Esophagus squamous epithelium (tissue), 5 donors: Measurements from ENCODE around the gene IL1RAPL1. TPM values are rescaled to one million over a fixed set of nuclear protein-coding genes. Genes with fewer than 3 reads are reported as not detected.

ENCODE experiments used
- DNase-seq: peaks from one replicate; lab custom pipeline; 2025; lab: John Stamatoyannopoulos, UW
- H3K27ac ChIP-seq, 4 donors: fragments of 200-600 bp; sonication (generic); one replicate each; pipeline ENCODE4 v1.5.1; 2016 to 2019; ENCODE audit warnings: mild to moderate bottlenecking in 1 of 4
- H3K27me3 ChIP-seq, 4 donors: fragments of 200-600 bp; sonication (generic); 1 replicate in 3 of 4; 2 replicates in 1 of 4; pipeline versions ENCODE4 v1.5.1 to v1.6.0; 2017 to 2021; ENCODE audit warnings: antibody characterized with exemption in 1 of 4
- H3K36me3 ChIP-seq, 3 donors: fragments of 200-600 bp; sonication (generic); one replicate each; pipeline ENCODE4 v1.5.1; 2016 to 2019
- H3K4me1 ChIP-seq, 3 donors: fragments of 200-600 bp; sonication (generic); one replicate each; pipeline ENCODE4 v1.5.1; 2017 to 2019
- H3K4me3 ChIP-seq, 4 donors: fragments of 200-600 bp; sonication (generic); 1 replicate in 3 of 4; 2 replicates in 1 of 4; pipeline ENCODE4 v1.5.1; 2016 to 2019; ENCODE audit warnings: mild to moderate bottlenecking in 2 of 4, moderate library complexity in 1 of 4
- H3K9me3 ChIP-seq, 3 donors: fragments of 200-600 bp; sonication (generic); one replicate each; pipeline ENCODE4 v1.5.1; 2016 to 2019
- CTCF ChIP-seq, 6 experiments: fragments of 450-650 bp in 4 of 6; fragments of 200-600 bp in 2 of 6; sonication (generic) in 2 of 6; IDR thresholded peaks; one replicate each; pipeline ENCODE4 v1.5.1; 2016 to 2019; ENCODE audit warnings: antibody characterized with exemption in 6 of 6, mild to moderate bottlenecking in 4 of 6, moderate library complexity in 4 of 6
- POLR2A ChIP-seq, 4 donors: fragments of 450-650 bp; IDR thresholded peaks; one replicate each; pipeline ENCODE4 v1.6.1; 2017; ENCODE audit warnings: antibody characterized with exemption in 4 of 4, mild to moderate bottlenecking in 4 of 4, moderate library complexity in 3 of 4
- WGBS, 2 donors: methylation state at CpG; one replicate each; pipeline ENCODE4 v1.1.5; 2018; 5-methylcytosine and 5-hydroxymethylcytosine counted together
- intact Hi-C: fragments of 100-400 bp; cut with DNase I; formaldehyde crosslinking; loops from one replicate; pipeline ENCODE4 v1.15.0; 2022
- total RNA-seq, 4 donors: library from RNA; depleted of rRNA; stranded (reverse); fragments of >200 nt; gene quantifications; one replicate each; pipeline ENCODE4 v1.1.0, GENCODE V29; 2016
- donor health status: DM: yes; HTN: yes; CAD: no.

The IL1RAPL1 gene
- total RNA-seq, 4 donors from 2014 or later, result 0.09 to 0.19 (median 0.13) TPM; not detected in 1

GRCh38 chrX:29455702-29456101 lies 868.5 kb downstream of the IL1RAPL1 start:
- 46 to 71% methylated on average over 3 of the region's 3 CpGs for WGBS, 2 donors
- no peak for TF ChIP-seq CTCF (IDR thresholded peaks at IDR 0.05)
- TF ChIP-seq POLR2A (IDR thresholded peaks at IDR 0.05), result no peak
- Histone ChIP-seq H3K27me3 (no peaks in the 10 kb centered on the region), H3K4me1 (no peaks in the 10 kb centered on the region), H3K9me3 (no peaks in the 10 kb centered on the region), H3K36me3 (no peaks in the 10 kb centered on the region), H3K4me3 (no peak overlapping the region), H3K27ac (no peak overlapping the region)
- DNase-seq, result no peak
- intact Hi-C loops, result no loop called here

GRCh38 chrX:29461039-29461438 lies 873.8 kb downstream of the IL1RAPL1 start:
- Histone ChIP-seq H3K36me3 (no peaks in the 10 kb centered on the region), H3K4me1 (no peaks in the 10 kb centered on the region), H3K4me3 (no peak overlapping the region), H3K27ac (no peak overlapping the region), H3K27me3 (no peaks in the 10 kb centered on the region), H3K9me3 (no peaks in the 10 kb centered on the region)
- no peak for DNase-seq
- TF ChIP-seq POLR2A (IDR thresholded peaks at IDR 0.05) (no peak), CTCF (IDR thresholded peaks at IDR 0.05) (no peak)
- intact Hi-C loops, result no loop called here
- WGBS, 2 donors, result 75 to 82% methylated on average over 2 of the region's 2 CpGs

DNA sequence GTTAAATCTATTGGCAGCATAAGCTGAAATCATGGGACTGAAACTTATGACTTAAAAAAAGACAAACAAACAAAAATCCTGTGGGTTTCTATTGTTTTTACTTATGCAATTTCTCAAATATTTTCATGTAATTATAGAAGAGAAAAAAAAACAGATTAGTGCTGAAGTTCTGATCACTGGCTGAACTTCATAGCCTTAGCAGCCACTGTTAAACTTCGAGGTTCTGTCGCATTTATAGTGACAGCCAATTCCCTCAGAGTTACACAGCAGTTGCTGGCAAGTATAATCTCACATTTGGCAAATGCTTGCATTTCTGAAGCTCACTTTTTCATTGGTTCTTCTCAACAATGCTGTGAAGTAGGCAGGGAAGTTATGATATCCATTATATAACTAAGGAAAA lies 879.2 kb downstream of the IL1RAPL1 start:
- Histone ChIP-seq H3K4me3 (no peak overlapping the region), H3K27me3 (no peaks in the 10 kb centered on the region), H3K36me3 (no peaks in the 10 kb centered on the region), H3K9me3 (no peaks in the 10 kb centered on the region), H3K27ac (no peak overlapping the region), H3K4me1 (peaks cover 0 to 5% (median 0%) of the 10 kb centered on the region in 3 donors)
- 29 to 43% methylated on average over 2 of the region's 2 CpGs for WGBS, 2 donors
- intact Hi-C loops, result no loop called here
- no peak for DNase-seq
- TF ChIP-seq POLR2A (IDR thresholded peaks at IDR 0.05), result no peak
- TF ChIP-seq CTCF (IDR thresholded peaks at IDR 0.05), result no peak

GRCh38 chrX:29468911-29469494 lies 881.8 kb downstream of the IL1RAPL1 start:
- TF ChIP-seq CTCF (IDR thresholded peaks at IDR 0.05), result no peak
- no peak for TF ChIP-seq POLR2A (IDR thresholded peaks at IDR 0.05)
- 25 to 29% methylated on average over 4 of the region's 4 CpGs for WGBS, 2 donors
- DNase-seq, result no peak
- no peaks in the 10 kb centered on the region for H3K9me3 ChIP-seq
- intact Hi-C loops, result no loop called here
- no peak overlapping the region for H3K27ac ChIP-seq
- H3K4me1 ChIP-seq, result peaks cover 0 to 5% (median 0%) of the 10 kb centered on the region in 3 donors
- no peaks in the 10 kb centered on the region for H3K27me3 ChIP-seq
- H3K36me3 ChIP-seq, result no peaks in the 10 kb centered on the region
- no peak overlapping the region for H3K4me3 ChIP-seq

DNA sequence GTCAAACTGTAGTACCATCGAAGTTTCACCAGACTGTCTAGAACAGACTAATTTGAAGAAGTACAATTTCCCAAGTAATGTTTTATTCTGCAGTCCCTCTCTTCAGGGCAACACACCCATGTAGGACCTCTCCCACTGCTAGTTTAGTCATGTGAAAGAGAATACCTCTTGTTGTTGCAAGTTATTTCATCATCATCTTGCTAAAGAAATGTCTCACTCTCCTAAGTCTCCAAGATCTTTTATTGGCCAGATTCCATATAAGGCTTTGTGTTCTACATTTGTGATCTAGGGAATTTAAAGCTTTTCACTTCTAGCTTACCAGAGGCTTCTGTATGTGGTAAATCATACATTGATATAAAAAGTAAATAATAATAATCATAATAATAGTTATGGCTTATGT lies 882.8 kb downstream of the IL1RAPL1 start:
- Histone ChIP-seq H3K36me3 (no peaks in the 10 kb centered on the region), H3K4me3 (no peak overlapping the region), H3K27me3 (no peaks in the 10 kb centered on the region), H3K27ac (no peak overlapping the region), H3K4me1 (peaks cover 0 to 5% (median 0%) of the 10 kb centered on the region in 3 donors), H3K9me3 (no peaks in the 10 kb centered on the region)
- intact Hi-C loops, result no loop called here
- no peak for DNase-seq
- no peak for TF ChIP-seq POLR2A (IDR thresholded peaks at IDR 0.05)
- no peak for TF ChIP-seq CTCF (IDR thresholded peaks at IDR 0.05)
- WGBS, 2 donors, result 20 to 37% methylated on average over 1 of the region's 1 CpG
